HG03196 (cell line): Measurements from ENCODE around the gene BRINP3.

ENCODE experiments used
- ATAC-seq: cut with Tn5 transposase; IDR thresholded peaks from one replicate; pipeline ENCODE4 v1.9.1; 2021; ENCODE audit not compliant: unreplicated experiment

The BRINP3 gene

DNA sequence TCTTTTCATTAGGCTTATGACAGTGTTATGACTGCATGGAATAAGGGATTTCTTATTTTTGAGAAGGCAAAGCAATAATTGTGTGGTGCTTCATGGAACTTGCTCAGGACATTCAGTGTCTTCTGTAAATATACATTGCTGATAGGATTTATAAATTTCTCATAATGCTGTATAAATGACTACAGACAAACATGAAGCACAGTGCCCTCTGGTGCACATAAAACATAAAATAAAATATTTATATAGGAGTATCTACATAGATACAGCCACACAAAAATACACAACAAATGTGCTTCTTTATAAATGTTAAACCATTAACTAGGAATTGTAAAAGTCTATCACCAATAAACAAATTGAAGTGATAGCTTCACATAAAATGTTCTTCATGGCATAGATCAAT lies 24.1 kb downstream of the BRINP3 start:
- no peak for ATAC-seq

DNA sequence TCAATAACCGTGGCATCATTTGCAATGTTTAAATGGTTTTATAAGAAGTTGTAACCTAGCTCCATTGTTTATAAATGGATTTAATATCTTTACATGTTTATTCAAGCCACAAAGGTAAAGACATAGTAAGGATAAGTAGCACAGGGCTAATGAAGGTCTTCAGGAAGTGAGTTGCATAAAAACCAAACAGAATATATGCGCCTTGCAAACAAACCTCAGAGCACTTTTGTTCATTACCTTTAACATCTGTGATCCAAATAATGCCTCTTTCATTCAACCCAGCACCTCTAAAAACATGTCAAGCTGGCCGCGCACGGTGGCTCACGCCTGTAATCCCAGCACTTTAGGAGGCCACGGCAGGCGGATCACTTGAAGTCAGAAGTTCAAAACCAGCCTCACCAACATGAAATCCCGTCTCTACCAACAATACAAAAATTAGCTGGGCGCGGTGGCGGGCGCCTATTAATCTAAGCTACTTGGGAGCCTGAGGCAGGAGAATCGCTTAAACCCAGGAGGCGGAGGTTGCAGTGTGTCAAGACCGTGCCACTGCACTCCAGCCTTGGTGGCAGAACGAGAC lies 25.3 kb downstream of the BRINP3 start:
- no peak for ATAC-seq

DNA sequence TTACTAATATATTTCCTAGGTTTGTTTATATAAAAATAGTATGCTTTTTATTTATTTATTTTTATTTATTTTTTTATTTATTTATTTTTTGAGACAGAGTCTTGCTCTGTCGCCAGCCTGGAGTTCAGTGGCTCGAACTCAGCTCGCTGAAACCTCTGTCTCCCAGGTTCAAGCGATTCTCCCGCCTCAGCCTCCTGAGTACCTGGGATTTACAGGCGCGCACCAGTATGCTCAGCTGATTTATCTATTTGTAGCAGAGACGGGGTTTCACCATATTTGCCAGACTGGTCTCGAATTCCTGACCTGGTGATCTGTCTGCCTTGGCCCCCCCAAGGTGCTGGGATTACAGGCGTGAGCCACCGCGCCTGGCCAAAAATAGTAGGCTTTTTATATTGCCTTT lies 33.2 kb downstream of the BRINP3 start:
- no peak for ATAC-seq

DNA sequence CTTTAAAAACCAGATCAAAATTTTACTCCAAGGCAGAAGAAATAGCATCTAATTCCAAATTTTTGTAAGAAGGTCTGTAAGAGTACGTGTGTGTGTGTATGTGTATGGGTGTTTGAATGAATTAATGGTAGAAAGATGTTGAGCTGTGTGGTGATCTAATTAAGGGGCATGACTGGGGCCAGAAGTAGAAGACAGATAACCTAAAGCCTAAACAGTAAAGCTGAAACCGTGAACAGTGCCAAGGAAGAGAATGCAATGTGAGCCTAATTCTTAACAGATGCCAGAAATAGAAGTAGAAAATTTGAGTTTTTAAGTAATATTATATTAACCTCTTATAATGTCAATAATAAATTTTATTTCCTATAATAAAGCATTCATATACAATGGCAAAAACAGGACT lies 38.2 kb downstream of the BRINP3 start:
- no peak for ATAC-seq

DNA sequence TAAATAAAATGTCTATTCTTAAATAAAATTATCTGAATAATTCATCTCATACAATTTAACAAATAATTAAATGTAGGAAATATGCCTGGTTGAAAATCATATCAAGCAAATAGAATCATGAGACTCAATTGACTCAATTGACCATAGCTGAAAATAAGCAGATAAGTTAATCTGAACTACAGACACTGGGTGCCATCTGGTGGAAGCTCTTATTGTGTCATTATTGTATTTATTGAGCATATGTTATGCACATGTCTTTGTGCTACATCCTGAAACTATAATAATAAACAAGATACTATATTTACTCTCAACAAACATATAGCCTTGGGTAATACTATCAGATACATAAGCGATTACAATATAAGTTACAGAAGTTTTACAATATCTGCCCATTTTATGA lies 41.0 kb downstream of the BRINP3 start:
- ATAC-seq: no peak

DNA sequence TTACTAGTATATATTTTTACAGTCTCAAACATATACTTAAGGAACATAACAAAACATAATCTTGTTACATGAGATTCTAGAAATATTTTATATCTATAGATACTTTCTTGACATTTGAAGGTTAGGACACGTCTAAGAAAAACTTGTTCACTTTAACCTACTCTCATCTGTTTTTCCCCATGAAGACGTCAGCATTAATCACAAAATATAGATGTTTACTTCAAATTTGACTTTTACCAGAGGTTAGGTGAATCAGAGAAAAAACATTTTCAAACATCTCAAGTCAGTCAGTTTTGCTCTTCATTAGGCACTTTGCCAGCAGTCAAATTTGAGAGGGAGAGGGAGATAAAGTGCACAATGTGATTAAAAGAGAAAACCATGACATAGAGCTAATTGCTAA lies 47.7 kb downstream of the BRINP3 start:
- no peak for ATAC-seq

DNA sequence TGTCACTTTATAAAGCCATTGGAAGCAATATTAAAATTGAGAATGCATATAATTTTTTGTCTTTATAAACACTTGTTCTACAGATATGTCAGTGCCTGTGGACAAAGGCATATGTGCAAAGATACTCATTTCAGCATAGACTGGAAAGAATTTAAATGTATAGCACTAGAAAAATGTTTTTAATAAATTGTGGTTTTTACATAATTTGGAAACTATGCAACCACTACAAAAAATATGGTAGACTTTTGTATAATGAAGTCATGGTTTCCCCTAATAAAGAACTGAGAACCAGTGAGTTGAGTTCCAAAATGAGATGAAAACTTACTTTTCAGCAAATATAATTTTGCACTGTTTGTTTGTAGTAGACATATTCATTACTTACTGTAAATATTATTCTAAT lies 48.5 kb downstream of the BRINP3 start:
- ATAC-seq: no peak

DNA sequence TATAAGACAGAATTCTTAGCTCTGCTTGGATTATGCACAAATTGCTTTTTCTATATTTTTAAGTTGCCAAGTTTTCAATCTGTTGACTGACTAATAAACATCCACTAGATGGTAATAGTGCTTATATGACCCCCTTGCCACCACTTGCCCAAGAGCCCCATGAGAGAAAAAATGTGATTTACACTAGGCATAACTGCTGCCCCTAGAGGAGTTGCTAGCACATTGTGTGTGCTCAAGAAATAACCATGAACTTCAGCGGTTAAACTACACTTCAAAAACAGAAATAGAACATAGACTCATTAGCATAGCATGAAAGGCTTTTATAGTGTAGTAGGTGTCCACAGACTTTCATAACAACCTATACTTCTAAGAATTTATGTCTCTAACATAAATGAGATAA lies 61.4 kb downstream of the BRINP3 start:
- no peak for ATAC-seq

DNA sequence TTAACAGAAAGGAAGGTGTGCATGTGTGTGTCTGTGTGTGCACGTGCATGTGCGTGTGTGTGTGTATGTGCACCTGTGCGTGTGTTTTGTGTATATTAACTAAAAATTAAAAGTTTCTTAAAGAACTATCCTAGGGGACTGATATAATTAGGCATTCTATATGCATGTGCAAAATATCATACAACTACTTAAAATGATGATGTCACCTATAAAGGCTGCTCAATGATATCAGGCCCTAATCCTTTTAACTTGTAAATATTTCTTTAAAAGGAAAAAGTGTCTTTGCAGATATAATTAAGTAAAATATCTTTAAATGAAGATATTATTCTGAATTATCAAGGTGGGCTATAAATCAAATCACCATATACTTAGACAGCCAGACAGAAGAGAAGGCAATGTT lies 64.5 kb downstream of the BRINP3 start:
- ATAC-seq: no peak

DNA sequence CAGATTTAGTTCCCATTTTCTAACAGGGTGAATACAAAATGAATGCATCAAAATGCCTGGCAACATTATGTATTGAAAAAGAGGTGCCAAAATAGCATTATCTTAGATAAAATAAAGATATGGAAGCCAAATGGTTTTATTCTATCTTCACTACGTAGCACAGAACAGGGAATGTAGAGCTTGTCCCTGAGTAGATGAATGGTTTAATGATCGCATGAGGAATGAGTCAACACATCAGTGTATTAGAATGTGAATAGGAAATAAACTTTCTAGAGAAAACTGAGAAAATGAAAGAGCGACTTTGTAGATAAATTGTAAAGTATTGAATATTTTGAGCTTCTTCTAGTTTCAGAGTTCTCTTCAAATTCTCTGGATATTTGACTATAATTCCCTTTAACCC lies 74.3 kb downstream of the BRINP3 start:
- no peak for ATAC-seq

DNA sequence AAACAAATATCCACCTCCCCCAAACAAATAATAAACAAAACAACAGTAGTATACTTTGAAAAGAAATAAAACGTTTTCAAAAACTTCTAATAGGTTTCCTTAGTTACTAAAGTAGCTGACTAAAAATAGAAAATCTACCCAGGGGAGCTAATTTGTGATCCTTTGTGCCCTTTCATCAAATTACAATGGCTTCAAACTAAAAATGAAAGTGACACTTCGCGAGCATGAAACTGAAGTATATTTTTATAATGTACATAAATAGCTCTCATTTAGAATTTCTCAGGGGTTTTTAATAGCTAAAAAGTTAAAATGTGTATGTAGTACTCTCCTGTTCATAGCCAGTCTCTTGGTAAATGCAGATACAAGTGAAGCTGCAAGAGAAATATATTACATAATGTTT lies 78.4 kb downstream of the BRINP3 start:
- ATAC-seq: no peak

DNA sequence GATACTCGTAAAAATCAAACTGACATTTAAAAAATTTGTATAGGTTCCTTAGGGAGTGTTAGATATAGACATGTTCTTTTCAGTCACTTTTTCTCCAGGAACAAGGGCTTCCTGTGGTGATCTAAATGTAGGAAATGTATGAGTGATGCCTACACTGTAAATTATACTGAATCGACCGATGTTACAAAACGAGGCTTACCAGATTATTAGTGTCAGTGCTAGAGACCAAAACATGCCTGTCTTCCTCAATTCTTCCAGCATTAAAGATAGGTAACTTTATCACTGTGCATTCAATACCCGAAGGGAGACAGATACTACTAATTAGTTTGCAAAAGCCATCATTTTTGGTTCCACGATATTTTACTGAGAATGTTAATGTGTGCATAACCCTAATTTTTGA lies 86.1 kb downstream of the BRINP3 start:
- ATAC-seq: no peak

DNA sequence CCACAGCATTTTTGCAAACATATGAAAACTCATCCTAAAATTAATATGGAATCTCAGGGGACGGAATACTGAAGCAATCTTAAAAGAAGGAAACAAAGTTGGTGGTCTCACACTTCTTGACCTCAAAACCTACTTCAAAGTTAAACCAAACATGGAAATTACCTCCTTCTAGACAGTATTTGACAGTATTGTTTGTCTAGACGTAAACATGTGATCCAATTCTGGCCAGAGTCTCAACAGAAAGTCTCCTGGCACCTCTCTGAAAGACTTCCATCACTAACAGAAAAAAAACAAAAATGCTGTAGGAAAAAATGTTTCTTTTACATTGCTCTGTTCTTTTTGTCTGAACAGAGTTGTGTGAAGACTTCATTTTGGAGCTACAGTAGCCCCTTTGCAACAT lies 99.7 kb downstream of the BRINP3 start:
- no peak for ATAC-seq

DNA sequence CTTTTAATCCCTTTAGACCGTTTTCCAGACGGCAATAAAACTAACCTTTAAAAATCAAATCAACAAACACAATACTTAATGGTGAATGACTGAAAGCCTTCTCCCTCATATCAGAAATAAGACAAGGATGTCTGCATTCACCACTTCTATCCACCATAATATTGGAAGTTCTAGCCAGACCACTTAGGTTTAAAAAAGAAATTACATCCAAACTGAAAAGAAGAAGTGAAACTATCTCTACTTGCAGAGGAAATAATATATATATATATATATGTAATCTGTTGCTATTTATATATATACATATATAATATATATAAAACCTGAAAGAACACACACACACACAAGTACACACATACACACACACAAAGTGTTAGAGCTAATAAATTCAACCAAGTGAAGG lies 100.4 kb downstream of the BRINP3 start:
- ATAC-seq: no peak

DNA sequence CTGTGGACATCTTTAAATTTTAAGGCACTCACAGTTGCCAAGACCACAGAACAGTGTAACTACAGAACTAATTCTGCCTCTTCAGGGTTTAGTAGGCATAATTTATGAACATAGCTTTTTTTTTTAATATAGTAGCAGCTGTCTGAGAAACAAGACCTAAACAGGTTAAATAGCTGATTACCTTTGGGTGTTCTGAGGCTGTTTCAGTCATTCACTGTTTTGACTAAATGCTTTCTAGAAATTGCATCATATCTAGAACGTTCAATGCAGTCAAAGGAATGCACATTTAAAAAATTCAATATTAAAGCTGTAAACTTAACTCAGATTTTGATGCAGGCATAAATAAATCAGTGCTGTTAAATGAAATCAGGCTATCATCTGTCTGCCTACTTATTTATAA lies 101.6 kb downstream of the BRINP3 start:
- ATAC-seq: no peak

DNA sequence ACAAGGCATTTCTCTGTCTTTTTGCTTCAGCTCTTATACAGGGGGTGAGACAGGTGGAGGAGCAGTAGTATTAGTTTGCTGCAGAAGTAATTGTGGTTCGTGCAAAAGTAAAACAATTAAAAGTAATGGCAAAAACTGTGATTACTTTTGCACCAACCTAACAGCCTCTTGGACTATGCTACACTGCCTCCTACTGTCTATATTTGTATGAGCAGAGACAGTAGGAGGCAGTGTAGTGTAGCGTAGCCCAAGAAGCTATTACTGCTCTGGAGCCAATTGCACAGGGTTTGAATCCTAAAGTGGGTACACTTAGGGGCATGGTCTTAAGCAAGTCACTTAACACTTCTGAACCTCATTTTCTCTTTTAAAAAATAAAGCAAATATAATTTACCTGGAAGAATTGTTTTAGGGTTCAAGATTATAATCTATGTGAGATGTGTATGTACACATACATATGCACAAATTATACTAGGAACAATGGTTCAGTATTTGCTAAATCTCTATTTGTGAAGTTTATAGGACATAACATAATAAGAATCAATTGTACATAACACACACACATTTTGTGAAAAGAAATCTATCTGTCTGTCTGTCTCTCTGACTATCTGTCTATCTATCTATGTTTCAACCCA lies 103.8 kb downstream of the BRINP3 start:
- ATAC-seq: peak; percentile 85

DNA sequence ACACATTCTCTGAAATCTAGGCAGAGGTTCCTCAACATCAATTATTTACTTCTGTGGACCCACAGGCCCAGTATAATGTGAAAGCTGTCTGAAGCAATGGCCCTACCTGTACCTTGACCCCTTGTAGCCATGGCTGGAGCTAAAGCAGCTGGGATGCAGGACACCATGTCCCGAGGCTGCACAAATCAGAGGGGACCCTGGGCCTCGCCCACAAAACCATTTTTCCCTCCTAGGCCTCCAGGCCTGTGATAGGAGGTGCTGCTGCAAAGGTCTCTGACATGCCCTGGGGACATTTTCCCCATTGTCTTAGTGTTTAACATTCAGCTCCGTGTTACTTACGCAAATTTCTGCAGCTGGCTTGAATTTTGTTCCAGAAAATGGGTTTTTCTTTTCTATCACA lies 110.5 kb downstream of the BRINP3 start:
- ATAC-seq: no peak

DNA sequence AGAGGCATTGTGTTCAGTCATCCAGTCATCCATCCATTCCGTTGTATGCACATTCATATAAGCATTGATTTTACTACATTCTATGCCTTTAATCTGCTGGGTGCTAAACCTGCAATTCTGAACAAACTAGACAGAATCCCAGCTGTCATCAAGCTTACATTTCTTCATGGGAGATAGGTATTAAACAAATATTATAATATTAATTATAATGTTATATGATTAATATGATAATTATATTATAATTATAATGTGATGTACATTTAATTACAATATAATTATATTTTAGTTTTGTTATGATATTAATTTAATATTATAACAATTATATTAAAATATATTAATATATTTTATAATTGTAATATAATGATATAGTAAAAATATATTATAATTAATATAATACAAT lies 112.4 kb downstream of the BRINP3 start:
- ATAC-seq: no peak

DNA sequence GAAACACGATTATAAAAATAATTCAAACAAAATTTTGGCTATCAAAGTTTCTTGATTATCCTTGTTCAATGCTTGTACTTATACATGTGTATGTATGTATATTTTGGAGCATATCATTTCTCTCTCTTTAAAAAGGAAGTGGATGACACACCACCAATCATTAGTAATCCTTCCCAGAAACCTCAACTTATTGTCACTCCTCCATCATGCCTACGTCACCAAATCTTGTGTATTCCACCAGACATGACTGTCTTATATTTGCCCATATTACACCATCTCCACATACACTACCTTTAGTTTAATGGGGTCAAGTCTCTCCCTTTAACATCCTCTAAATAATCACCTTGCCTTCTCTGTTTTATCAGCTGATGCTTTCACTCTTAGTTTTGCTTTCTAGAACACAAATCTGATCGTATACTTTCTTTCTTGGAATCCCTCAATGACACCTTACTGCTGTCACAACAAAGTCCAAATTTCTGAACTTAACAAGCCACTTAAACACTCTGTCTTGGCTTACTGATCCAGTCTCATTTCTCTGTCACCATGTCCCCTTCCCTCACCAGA lies 124.0 kb downstream of the BRINP3 start:
- no peak for ATAC-seq

DNA sequence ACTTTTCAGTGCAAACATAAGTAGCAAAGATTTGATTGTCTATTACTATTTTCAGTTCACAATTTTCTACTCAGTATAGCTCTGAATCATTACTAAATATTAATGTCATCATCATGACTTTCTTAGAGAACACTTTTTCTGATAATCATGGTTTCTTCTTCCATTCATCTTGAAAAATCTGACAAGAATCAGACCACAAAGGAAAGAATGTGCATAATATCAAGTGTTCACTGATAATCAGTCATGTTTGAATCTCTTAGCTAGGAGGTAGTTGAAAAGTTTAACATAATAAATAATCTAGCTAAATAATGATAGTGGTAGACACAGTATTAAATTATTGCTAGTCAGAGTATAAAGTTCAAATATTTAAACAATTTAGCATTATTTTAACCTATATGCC lies 133.2 kb downstream of the BRINP3 start:
- no peak for ATAC-seq

DNA sequence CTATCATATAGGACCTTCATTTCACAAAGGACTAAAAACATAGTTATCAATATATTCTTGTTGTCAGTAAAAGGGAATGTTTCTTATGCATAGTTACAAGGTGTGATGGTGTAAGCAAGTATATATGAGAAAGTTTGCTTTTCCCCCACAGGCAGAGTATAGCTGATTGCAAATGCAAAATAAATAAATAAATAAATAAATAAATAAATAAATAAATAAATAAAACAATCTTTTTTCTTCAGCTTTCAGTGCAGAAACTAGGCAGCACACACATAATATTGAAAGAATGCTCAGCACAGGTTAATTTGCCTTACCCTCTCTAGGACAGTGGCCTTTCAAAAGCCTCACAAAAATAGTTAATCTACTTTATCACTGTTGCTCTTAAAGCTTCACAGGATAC lies 138.8 kb downstream of the BRINP3 start:
- no peak for ATAC-seq

DNA sequence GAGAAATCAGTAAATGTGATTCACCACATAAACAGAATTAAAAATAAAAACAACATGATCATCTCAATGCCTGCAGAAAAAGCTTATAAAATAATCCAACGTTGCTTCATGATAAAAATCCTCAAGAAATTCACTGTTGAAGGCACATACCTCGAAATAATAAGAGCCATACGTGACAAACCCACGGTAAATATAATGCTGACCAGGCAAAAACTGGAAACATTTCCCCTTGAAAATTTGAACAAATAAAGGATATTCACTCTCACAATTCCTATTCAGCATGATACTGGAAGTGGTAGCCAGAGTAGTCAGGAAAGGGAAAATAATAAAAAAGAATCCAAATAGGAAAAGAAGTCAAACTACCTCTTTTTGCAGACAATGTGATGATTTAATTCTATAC lies 148.8 kb downstream of the BRINP3 start:
- no peak for ATAC-seq

DNA sequence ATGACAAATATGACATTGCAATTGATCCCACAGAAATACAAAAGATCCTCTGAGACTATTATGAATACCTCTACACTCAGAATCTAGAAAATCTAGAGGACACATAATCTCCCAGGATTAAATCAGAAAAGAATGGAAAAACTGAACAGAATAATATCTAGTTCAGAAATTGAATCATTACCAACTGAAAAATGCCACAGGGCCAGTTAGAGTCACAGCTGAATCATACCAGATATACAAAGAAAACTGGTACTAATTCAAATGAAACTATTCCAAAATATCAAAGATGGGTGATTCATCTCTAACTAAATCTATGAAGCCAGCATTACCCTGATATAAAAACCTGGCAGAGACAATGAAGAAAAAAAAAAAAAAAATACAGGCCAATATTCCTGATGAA lies 149.3 kb downstream of the BRINP3 start:
- no peak for ATAC-seq
